ENCODE measurements around the gene MAN1A1.

The MAN1A1 gene

DNA sequence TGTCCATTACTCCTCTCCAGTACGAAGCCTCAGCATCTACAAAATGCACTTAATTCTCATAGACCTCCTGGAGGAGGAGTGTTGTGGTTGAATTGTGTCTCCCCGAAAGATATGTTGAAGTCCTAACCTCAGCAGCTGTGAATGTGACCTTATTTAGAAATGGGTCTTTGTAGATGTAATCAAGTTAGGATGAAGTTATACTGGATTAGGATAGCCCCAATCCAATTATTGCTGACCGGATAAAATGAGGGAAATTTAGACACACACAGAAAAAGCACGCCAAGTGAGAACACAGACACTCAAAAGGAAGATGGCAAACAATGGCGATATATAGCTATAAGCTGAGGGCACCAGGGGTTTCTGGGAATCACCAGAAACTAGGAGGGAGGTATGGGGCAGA is 206.9 kb downstream of the MAN1A1 start (continued):
- TF ChIP-seq, protein P1, sequence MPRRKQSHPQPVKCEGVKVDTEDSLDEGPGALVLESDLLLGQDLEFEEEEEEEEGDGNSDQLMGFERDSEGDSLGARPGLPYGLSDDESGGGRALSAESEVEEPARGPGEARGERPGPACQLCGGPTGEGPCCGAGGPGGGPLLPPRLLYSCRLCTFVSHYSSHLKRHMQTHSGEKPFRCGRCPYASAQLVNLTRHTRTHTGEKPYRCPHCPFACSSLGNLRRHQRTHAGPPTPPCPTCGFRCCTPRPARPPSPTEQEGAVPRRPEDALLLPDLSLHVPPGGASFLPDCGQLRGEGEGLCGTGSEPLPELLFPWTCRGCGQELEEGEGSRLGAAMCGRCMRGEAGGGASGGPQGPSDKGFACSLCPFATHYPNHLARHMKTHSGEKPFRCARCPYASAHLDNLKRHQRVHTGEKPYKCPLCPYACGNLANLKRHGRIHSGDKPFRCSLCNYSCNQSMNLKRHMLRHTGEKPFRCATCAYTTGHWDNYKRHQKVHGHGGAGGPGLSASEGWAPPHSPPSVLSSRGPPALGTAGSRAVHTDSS (tag by site-specific recombination; IDR thresholded peaks at IDR 0.05) = no peak
- TF ChIP-seq OSR2 (tag by site-specific recombination; IDR thresholded peaks at IDR 0.05) (no peak), ZFHX2 (tag by site-specific recombination; conservative IDR thresholded peaks at IDR 0.05) (no peak), ZSCAN30 (tag by site-specific recombination; IDR thresholded peaks at IDR 0.05) (no peak), REPIN1 (tag by site-specific recombination; IDR thresholded peaks at IDR 0.05; ENCODE audit: low read depth) (no peak), SP2 (tag by site-specific recombination; IDR thresholded peaks at IDR 0.05) (no peak), ZNF626 (tag by site-specific recombination; IDR thresholded peaks at IDR 0.05) (no peak)

DNA sequence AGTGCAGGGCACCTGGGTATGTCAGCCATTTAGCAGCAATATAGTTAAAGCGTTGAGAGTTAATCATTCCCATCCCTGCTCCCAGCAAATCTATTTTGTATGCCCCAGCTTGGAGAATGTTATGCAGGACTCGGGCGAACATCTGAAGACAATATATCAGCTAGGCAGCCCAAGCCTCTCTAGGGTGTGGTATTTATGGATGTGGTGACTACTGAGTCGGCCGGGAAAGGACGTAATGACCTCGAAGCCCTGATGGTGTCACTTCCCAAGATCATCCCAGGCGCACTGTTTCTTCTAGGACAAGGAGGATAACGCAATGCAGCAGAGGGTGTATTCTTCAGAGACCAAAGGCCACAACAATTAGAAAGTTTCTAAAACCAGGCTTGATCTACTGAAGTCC is 207.5 kb downstream of the MAN1A1 start:
- Histone ChIP-seq H3K4me3 (ENCODE audit: low read depth, low read length) (no peak overlapping the region), H3K9me3 (ENCODE audit: control insufficient read depth, insufficient read depth, low read depth, low read length) (no peaks in the 10 kb centered on the region), H3K4me1 (ENCODE audit: control insufficient read depth, insufficient read depth, low read length) (no peaks in the 10 kb centered on the region), H3K36me3 (ENCODE audit: control insufficient read depth in 2 of 2, insufficient read depth in 1 of 2, low read length in 2 of 2) (no peaks in the 10 kb centered on the region), H3K27ac (ENCODE audit: extremely low read depth, low read depth, low read length) (no peak overlapping the region)
- ChIA-PET CTCF (interaction anchor here (0.6 to 4.9 kb wide), 2 partner anchors 13 to 20 kb away, joined by 3 to 23 read pairs; no protein-coding TSS in a partner anchor), POLR2A (no interaction called here)
- TF ChIP-seq ZBTB21 (tag by site-specific recombination; IDR thresholded peaks at IDR 0.05) = no peak
- TF ChIP-seq OVOL3 (tag by site-specific recombination; IDR thresholded peaks at IDR 0.05) = no peak
- TF ChIP-seq ZNF571 (tag by site-specific recombination; IDR thresholded peaks at IDR 0.05) = no peak

DNA sequence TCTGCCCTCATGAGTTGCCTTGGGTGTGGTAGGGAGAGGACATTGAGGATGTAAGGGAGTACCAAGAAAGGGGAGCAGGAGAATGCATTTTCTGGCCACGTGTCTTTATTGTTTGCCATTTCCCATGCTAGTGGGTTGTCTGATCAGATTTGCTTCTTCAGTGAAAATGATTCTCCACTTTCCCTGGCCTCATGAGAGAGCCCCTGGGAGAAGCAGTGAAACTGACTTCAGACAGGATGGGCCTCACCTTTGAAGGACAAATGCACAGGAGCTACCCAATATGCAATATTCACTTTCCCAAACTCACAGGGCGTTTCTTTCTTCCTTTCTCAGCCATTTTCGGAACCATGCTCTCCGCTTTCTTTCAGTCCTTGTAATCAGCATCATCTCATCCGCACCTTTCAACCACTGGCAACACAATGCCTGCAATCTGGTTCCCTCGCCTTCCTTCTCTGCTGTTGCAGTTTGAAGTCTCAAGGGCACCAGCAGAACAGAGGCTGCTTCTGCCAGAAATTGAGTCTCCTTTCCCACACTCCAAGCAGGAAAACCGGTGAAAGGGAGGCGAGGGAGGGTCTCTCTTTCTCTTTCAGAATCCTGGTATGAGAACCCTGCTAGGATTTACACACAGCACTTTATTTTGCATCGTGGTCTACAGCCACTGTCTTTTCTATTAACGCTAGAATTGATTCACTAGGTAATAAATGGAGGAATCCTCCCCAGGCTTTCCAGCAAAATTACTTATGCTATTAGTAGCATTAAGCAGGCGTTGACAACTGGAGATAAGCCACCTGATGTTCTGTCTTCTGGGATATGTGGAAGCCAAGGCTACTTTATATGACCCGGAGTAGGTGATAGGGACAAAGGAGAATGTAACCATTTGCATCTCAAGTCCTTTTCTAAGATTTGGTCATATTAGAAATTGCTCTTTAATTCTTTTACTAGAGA is 209.1 kb downstream of the MAN1A1 start:
- no peaks in the 10 kb centered on the region for H3K36me3 ChIP-seq (ENCODE audit: control insufficient read depth in 2 of 2, insufficient read depth in 1 of 2, low read length in 2 of 2)
- POLR2A ChIA-PET = interaction anchor here (0.7 kb wide), 1 partner anchor 174 kb away, joined by 4 read pairs; no protein-coding TSS in a partner anchor
- CTCF ChIA-PET = interaction anchor here (0.6 kb wide), 1 partner anchor 31 kb away, joined by 3 read pairs; no protein-coding TSS in a partner anchor
- H3K4me1 ChIP-seq (ENCODE audit: control insufficient read depth, insufficient read depth, low read length) = no peaks in the 10 kb centered on the region
- no peak overlapping the region for H3K27ac ChIP-seq (ENCODE audit: extremely low read depth, low read depth, low read length)
- no peak overlapping the region for H3K4me3 ChIP-seq (ENCODE audit: low read depth, low read length)
- H3K9me3 ChIP-seq (ENCODE audit: control insufficient read depth, insufficient read depth, low read depth, low read length) = no peaks in the 10 kb centered on the region
- TF ChIP-seq, protein P2, sequence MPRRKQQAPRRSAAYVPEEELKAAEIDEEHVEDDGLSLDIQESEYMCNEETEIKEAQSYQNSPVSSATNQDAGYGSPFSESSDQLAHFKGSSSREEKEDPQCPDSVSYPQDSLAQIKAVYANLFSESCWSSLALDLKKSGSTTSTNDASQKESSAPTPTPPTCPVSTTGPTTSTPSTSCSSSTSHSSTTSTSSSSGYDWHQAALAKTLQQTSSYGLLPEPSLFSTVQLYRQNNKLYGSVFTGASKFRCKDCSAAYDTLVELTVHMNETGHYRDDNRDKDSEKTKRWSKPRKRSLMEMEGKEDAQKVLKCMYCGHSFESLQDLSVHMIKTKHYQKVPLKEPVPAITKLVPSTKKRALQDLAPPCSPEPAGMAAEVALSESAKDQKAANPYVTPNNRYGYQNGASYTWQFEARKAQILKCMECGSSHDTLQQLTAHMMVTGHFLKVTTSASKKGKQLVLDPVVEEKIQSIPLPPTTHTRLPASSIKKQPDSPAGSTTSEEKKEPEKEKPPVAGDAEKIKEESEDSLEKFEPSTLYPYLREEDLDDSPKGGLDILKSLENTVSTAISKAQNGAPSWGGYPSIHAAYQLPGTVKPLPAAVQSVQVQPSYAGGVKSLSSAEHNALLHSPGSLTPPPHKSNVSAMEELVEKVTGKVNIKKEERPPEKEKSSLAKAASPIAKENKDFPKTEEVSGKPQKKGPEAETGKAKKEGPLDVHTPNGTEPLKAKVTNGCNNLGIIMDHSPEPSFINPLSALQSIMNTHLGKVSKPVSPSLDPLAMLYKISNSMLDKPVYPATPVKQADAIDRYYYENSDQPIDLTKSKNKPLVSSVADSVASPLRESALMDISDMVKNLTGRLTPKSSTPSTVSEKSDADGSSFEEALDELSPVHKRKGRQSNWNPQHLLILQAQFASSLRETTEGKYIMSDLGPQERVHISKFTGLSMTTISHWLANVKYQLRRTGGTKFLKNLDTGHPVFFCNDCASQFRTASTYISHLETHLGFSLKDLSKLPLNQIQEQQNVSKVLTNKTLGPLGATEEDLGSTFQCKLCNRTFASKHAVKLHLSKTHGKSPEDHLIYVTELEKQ (tag by site-specific recombination; IDR thresholded peaks at IDR 0.05; ENCODE audit: borderline replicate concordance) = no peak
- TF ChIP-seq ZNF548 (tag by site-specific recombination; IDR thresholded peaks at IDR 0.05) = no peak
- TF ChIP-seq PRDM1 (tag by site-specific recombination; IDR thresholded peaks at IDR 0.05) = no peak; the same call in 1 of the 2 replicates
- TF ChIP-seq ZFP37 (tag by site-specific recombination; IDR thresholded peaks at IDR 0.05) = no peak
- TF ChIP-seq ZNF302 (tag by site-specific recombination; IDR thresholded peaks at IDR 0.05; ENCODE audit: low read depth) = no peak
- TF ChIP-seq ZNF223 (tag by site-specific recombination; IDR thresholded peaks at IDR 0.05) = no peak
- TF ChIP-seq, protein P3, sequence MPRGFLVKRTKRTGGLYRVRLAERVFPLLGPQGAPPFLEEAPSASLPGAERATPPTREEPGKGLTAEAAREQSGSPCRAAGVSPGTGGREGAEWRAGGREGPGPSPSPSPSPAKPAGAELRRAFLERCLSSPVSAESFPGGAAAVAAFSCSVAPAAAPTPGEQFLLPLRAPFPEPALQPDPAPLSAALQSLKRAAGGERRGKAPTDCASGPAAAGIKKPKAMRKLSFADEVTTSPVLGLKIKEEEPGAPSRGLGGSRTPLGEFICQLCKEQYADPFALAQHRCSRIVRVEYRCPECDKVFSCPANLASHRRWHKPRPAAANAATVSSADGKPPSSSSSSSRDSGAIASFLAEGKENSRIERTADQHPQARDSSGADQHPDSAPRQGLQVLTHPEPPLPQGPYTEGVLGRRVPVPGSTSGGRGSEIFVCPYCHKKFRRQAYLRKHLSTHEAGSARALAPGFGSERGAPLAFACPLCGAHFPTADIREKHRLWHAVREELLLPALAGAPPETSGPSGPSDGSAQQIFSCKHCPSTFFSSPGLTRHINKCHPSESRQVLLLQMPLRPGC (tag by site-specific recombination; IDR thresholded peaks at IDR 0.05) = no peak
- no peak for TF ChIP-seq ZNF510 (tag by site-specific recombination; IDR thresholded peaks at IDR 0.05; ENCODE audit: insufficient replicate concordance)
- no peak for TF ChIP-seq ZNF664 (tag by site-specific recombination; IDR thresholded peaks at IDR 0.05)
- TF ChIP-seq SCRT1 (tag by site-specific recombination; IDR thresholded peaks at IDR 0.05; ENCODE audit: borderline replicate concordance) = no peak
- TF ChIP-seq, protein P4, sequence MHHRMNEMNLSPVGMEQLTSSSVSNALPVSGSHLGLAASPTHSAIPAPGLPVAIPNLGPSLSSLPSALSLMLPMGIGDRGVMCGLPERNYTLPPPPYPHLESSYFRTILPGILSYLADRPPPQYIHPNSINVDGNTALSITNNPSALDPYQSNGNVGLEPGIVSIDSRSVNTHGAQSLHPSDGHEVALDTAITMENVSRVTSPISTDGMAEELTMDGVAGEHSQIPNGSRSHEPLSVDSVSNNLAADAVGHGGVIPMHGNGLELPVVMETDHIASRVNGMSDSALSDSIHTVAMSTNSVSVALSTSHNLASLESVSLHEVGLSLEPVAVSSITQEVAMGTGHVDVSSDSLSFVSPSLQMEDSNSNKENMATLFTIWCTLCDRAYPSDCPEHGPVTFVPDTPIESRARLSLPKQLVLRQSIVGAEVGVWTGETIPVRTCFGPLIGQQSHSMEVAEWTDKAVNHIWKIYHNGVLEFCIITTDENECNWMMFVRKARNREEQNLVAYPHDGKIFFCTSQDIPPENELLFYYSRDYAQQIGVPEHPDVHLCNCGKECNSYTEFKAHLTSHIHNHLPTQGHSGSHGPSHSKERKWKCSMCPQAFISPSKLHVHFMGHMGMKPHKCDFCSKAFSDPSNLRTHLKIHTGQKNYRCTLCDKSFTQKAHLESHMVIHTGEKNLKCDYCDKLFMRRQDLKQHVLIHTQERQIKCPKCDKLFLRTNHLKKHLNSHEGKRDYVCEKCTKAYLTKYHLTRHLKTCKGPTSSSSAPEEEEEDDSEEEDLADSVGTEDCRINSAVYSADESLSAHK (tag by site-specific recombination; IDR thresholded peaks at IDR 0.05) = no peak
- no peak for TF ChIP-seq ZXDB (tag by site-specific recombination; IDR thresholded peaks at IDR 0.05)
- TF ChIP-seq IKZF3 (tag by site-specific recombination; IDR thresholded peaks at IDR 0.05) = no peak
- TF ChIP-seq ZNF521 (tag by site-specific recombination; IDR thresholded peaks at IDR 0.05) = no peak

Measured in HEK293 (cell line).